Kidney epithelial cell (primary cell): ENCODE data around the gene CACNB4. TPM values are rescaled to one million over a fixed set of nuclear protein-coding genes. Genes with fewer than 3 reads are reported as not detected.
A peak's percentile ranks its signal among the peaks of the same experiment; 100 is the strongest.
"Not testable (repeated sequence)": the region's sequence is repeated elsewhere in the genome, so short reads cannot be mapped to it uniquely, and the experiment has no call there.

Experiments used
- DNase-seq: peaks from one replicate; pipeline ENCODE4 v3.0.0-alpha.2; 2010; ENCODE audit warnings: low read depth
- H3K27me3 ChIP-seq: 2 replicates; pipeline ENCODE4 v1.6.0; 2011; ENCODE audit warnings: low read length; ENCODE audit not compliant: control insufficient read depth, insufficient read depth
- H3K36me3 ChIP-seq: 2 replicates; pipeline ENCODE4 v1.5.1; 2011; ENCODE audit warnings: low read length; ENCODE audit not compliant: control insufficient read depth, insufficient read depth
- H3K4me3 ChIP-seq: 2 replicates; pipeline ENCODE4 v1.5.1; 2011; ENCODE audit warnings: low read depth, mild to moderate bottlenecking, control low read depth, low read length
- total RNA-seq: library from RNA; depleted of rRNA; stranded (reverse); fragments of >200 nt; gene quantifications from 2 replicates; pipeline ENCODE4 v1.2.3, GENCODE V29; 2015
- TF ChIP-seq, protein P1 (sequence below): IDR thresholded peaks from 2 replicates; pipeline ENCODE4 v1.5.1; 2011; ENCODE audit warnings: mild to moderate bottlenecking, moderate library complexity, low read length, control low read depth, inconsistent platforms; ENCODE audit not compliant: insufficient read depth, poor library complexity, severe bottlenecking

The CACNB4 gene
- total RNA-seq, 1 donor from 2014 or later, result 0.79 TPM

GRCh38 chr2:152031747-152032306 is 67.0 kb downstream of the CACNB4 start:
- TF ChIP-seq, protein P1, sequence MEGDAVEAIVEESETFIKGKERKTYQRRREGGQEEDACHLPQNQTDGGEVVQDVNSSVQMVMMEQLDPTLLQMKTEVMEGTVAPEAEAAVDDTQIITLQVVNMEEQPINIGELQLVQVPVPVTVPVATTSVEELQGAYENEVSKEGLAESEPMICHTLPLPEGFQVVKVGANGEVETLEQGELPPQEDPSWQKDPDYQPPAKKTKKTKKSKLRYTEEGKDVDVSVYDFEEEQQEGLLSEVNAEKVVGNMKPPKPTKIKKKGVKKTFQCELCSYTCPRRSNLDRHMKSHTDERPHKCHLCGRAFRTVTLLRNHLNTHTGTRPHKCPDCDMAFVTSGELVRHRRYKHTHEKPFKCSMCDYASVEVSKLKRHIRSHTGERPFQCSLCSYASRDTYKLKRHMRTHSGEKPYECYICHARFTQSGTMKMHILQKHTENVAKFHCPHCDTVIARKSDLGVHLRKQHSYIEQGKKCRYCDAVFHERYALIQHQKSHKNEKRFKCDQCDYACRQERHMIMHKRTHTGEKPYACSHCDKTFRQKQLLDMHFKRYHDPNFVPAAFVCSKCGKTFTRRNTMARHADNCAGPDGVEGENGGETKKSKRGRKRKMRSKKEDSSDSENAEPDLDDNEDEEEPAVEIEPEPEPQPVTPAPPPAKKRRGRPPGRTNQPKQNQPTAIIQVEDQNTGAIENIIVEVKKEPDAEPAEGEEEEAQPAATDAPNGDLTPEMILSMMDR, result no peak
- no peak for DNase-seq
- H3K27me3 ChIP-seq, result no peaks in the 10 kb centered on the region
- no peak overlapping the region for H3K4me3 ChIP-seq
- no peaks in the 10 kb centered on the region for H3K36me3 ChIP-seq

GRCh38 chr2:152030596-152031328 is 68.1 kb downstream of the CACNB4 start:
- not testable (repeated sequence) for DNase-seq, H3K4me3 ChIP-seq, H3K27me3 ChIP-seq, H3K36me3 ChIP-seq

GRCh38 chr2:152028182-152028862 is 70.5 kb downstream of the CACNB4 start:
- DNase-seq, result no peak
- TF ChIP-seq, protein P1, result no peak

DNA sequence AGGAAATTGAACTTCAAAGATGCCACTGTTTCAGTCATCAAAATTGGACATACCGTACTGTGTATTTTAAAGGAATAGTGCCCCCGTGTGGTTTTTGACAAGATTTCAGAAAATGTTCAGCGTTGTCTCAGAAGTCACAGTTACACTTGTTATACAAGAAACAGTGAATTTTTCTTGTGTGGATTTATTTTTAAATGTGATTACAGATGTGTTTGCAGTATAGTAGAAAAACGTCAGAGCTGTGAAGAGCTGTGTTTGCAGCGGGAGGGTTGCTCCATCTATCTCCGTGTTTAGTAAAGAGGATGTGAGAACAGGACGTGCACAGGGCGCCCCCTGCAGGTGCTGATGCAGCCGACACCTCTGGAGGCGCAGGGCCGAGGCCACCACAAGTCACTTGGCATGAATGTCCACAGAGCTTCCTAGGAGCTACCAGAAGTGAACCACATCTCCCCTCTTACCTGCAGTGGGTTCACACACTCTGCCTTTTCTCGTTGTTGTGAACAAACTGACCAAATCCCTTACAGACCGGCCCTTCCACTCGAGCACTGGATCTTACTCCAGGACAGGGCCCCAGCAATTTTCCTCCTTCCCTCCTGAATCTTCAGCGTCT is 73.1 kb downstream of the CACNB4 start:
- Histone ChIP-seq H3K36me3 (no peaks in the 10 kb centered on the region), H3K27me3 (no peaks in the 10 kb centered on the region), H3K4me3 (peak overlapping the region; percentile 11)
- DNase-seq, result no peak
- TF ChIP-seq, protein P1, result peak; percentile 93

More at GRCh38 chr2:152028182-152028862, 70.5 kb downstream of the CACNB4 start:
- Histone ChIP-seq H3K36me3 (no peaks in the 10 kb centered on the region), H3K4me3 (no peak overlapping the region), H3K27me3 (no peaks in the 10 kb centered on the region)

GRCh38 chr2:152024477-152024876 is 74.4 kb downstream of the CACNB4 start:
- Histone ChIP-seq H3K27me3 (no peaks in the 10 kb centered on the region), H3K4me3 (no peak overlapping the region), H3K36me3 (no peaks in the 10 kb centered on the region)
- no peak for DNase-seq
- TF ChIP-seq, protein P1, result no peak

DNA sequence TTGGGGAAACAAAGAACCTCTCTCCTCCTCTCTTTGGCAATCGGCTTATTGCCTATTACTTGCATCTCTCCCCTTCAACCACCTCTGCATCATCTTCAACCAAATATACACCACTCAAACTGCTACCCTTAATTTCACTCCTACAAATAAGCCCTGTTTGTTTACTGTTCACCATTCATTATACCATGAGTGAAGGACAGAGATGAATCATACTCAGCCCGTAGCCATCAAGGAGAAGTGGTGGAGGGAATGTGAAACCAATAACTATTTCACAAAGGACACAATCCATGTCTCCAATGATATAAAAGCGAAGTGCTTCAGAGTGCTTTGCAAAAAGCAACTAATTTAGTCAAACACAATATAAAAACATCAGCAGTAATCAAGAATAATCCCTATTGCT is 76.8 kb downstream of the CACNB4 start:
- H3K4me3 ChIP-seq, result no peak overlapping the region
- no peaks in the 10 kb centered on the region for H3K36me3 ChIP-seq
- no peak for DNase-seq
- TF ChIP-seq, protein P1, result no peak
- no peaks in the 10 kb centered on the region for H3K27me3 ChIP-seq

DNA sequence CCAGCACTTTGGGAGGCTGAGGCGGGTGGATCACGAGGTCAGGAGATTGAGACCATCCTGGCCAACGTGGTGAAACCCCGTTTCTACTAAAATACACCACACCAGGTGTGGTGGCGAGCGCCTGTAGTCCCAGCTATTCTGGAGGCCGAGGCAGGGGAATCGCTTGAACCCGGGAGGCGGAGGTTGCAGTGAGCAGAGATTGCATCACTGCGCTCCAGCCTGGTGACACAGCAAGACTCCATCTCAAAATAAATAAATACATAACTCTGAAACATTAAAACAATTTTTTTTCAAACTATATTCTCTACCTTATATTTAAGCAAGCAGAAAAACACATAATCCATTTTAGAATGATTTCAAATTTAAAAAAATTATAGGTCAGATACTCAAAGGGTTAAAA is 77.8 kb downstream of the CACNB4 start:
- DNase-seq, H3K36me3 ChIP-seq, H3K27me3 ChIP-seq, H3K4me3 ChIP-seq: not testable (repeated sequence)
